ENCODE measurements around the gene RAPGEF1. TPM values are rescaled to one million over a fixed set of nuclear protein-coding genes. Genes with fewer than 3 reads are reported as not detected.
"Not testable (repeated sequence)": the region's sequence is repeated elsewhere in the genome, so short reads cannot be mapped to it uniquely, and the experiment has no call there.

RAPGEF1 gene
- total RNA-seq, 1 donor from 2014 or later: 76.8 TPM

DNA sequence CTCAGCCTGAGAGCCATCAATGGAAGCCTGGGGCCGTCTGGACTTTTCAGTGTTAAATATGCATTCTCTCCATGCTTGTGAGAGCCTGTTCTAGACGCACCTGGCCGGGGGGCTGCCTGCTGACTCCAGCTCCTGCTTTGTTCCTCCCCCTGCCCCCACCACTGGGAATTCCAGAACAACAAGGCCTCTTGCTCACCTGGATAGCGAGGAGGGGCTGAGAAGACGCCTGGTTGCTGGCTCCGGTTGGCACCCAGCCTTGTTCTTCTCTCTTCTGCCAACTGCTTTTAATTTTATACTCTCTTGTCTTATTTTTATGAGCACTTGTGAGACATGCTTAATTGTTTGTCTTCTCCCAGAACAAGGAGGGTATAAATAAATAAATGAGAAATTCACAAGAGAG lies 15.0 kb upstream of the RAPGEF1 start:
- Histone ChIP-seq H3K27me3 (ENCODE audit: insufficient read depth, low read length) (peaks cover 33% of the 10 kb centered on the region), H3K4me3 (ENCODE audit: insufficient read depth, low read depth, low read length) (no peak overlapping the region), H3K36me3 (ENCODE audit: insufficient read depth, low read length) (no peaks in the 10 kb centered on the region), H3K4me1 (ENCODE audit: insufficient read depth, low read length) (no peaks in the 10 kb centered on the region), H3K27ac (ENCODE audit: low read depth, low read length) (no peak overlapping the region), H2AFZ (ENCODE audit: low read depth, low read length) (no peak overlapping the region), H4K20me1 (ENCODE audit: insufficient read depth, low read length) (no peaks in the 10 kb centered on the region), H3K4me2 (ENCODE audit: low read length) (no peak overlapping the region), H3K79me2 (ENCODE audit: insufficient read depth, low read length) (no peaks in the 10 kb centered on the region), H3K9me3 (ENCODE audit: insufficient read depth, low read depth, low read length) (no peaks in the 10 kb centered on the region), H3K9ac (ENCODE audit: low read length) (no peak overlapping the region)
- FAIRE-seq (no peak), DNase-seq (ENCODE audit: low read depth) (no peak)
- no peaks in the 10 kb centered on the region for H3K36me3 Mint-ChIP-seq (ENCODE audit: low read depth, unreplicated experiment)
- H3K4me3 Mint-ChIP-seq (ENCODE audit: unreplicated experiment): no peak overlapping the region
- TF ChIP-seq EZH2 (IDR thresholded peaks at IDR 0.05; ENCODE audit: insufficient read depth, low read length): no peak
- TF ChIP-seq, protein P1, sequence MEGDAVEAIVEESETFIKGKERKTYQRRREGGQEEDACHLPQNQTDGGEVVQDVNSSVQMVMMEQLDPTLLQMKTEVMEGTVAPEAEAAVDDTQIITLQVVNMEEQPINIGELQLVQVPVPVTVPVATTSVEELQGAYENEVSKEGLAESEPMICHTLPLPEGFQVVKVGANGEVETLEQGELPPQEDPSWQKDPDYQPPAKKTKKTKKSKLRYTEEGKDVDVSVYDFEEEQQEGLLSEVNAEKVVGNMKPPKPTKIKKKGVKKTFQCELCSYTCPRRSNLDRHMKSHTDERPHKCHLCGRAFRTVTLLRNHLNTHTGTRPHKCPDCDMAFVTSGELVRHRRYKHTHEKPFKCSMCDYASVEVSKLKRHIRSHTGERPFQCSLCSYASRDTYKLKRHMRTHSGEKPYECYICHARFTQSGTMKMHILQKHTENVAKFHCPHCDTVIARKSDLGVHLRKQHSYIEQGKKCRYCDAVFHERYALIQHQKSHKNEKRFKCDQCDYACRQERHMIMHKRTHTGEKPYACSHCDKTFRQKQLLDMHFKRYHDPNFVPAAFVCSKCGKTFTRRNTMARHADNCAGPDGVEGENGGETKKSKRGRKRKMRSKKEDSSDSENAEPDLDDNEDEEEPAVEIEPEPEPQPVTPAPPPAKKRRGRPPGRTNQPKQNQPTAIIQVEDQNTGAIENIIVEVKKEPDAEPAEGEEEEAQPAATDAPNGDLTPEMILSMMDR (IDR thresholded peaks at IDR 0.05; ENCODE audit: insufficient read depth, low read depth, low read length): no peak
- H3K27ac Mint-ChIP-seq (ENCODE audit: unreplicated experiment): no peak overlapping the region
- peaks cover 4% of the 10 kb centered on the region for H3K4me1 Mint-ChIP-seq (ENCODE audit: low read depth, unreplicated experiment)
- H3K9me3 Mint-ChIP-seq (ENCODE audit: unreplicated experiment): no peaks in the 10 kb centered on the region
- H3K27me3 Mint-ChIP-seq (ENCODE audit: low read depth, unreplicated experiment): peaks cover 10% of the 10 kb centered on the region

DNA sequence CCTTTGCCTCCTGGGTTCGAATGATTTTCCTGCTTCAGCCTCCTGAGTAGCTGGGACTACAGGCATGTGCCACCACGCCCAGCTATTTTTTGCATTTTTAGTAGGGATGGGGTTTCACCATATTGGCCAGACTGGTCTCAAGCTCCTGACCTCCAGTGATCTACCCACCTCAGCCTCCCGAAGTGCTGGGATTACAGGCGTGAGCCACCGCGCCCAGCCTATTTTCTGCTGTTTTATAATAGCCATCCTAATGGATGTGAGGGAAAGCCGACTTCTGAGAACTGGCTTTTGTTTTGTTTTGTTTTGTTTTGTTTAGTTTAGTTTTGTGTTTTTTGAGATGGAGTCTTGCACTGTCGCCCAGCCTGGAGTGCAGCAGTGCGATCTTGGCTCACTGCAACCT lies 13.9 kb upstream of the RAPGEF1 start:
- H3K27ac Mint-ChIP-seq (ENCODE audit: unreplicated experiment); H3K27ac ChIP-seq (ENCODE audit: low read depth, low read length); H3K9me3 ChIP-seq (ENCODE audit: insufficient read depth, low read depth, low read length); H3K27me3 Mint-ChIP-seq (ENCODE audit: low read depth, unreplicated experiment); H3K4me1 ChIP-seq (ENCODE audit: insufficient read depth, low read length); H3K9ac ChIP-seq (ENCODE audit: low read length); H2AFZ ChIP-seq (ENCODE audit: low read depth, low read length); H4K20me1 ChIP-seq (ENCODE audit: insufficient read depth, low read length); DNase-seq (ENCODE audit: low read depth); H3K4me3 ChIP-seq (ENCODE audit: insufficient read depth, low read depth, low read length); H3K4me1 Mint-ChIP-seq (ENCODE audit: low read depth, unreplicated experiment); H3K4me2 ChIP-seq (ENCODE audit: low read length); FAIRE-seq; H3K9me3 Mint-ChIP-seq (ENCODE audit: unreplicated experiment); H3K36me3 ChIP-seq (ENCODE audit: insufficient read depth, low read length); H3K79me2 ChIP-seq (ENCODE audit: insufficient read depth, low read length); H3K4me3 Mint-ChIP-seq (ENCODE audit: unreplicated experiment); H3K36me3 Mint-ChIP-seq (ENCODE audit: low read depth, unreplicated experiment): not testable (repeated sequence)
- H3K27me3 ChIP-seq (ENCODE audit: insufficient read depth, low read length): peaks cover 27% of the 10 kb centered on the region

DNA sequence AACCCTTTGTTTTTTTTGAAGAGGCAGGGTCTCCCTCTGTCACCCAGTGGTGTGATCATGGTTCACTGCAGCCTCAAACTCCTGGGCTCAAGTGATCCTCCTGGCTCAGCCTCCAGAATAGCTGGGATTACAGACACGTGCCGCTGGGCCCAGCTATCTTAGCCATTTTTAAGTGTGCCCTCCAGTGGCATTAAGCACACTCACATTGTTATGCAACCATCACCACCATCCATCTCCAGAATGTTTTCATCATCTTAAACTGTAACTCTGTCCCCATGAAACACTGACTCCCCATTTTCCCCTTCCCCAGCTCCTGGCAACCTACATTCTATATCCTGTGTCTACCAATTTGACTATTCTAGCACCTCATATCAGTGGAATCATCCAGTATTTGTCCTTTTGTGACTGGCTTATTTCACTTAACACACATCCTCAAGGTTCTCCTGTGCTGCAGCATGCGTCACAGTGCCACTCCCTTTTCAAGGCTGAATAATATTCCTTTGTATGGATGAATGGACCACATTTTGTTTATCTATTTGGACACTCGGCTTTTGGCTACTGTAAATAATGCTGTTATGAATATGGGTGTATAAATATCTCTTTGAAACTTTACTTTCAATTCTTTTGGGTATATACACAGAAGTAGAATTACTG lies 12.5 kb upstream of the RAPGEF1 start:
- Histone ChIP-seq H3K36me3 (ENCODE audit: insufficient read depth, low read length) (no peaks in the 10 kb centered on the region), H3K79me2 (ENCODE audit: insufficient read depth, low read length) (no peaks in the 10 kb centered on the region), H3K27ac (ENCODE audit: low read depth, low read length) (no peak overlapping the region), H2AFZ (ENCODE audit: low read depth, low read length) (no peak overlapping the region), H3K9me3 (ENCODE audit: insufficient read depth, low read depth, low read length) (no peaks in the 10 kb centered on the region), H3K4me2 (ENCODE audit: low read length) (no peak overlapping the region), H3K27me3 (ENCODE audit: insufficient read depth, low read length) (peaks cover 15% of the 10 kb centered on the region), H3K4me3 (ENCODE audit: insufficient read depth, low read depth, low read length) (no peak overlapping the region), H3K9ac (ENCODE audit: low read length) (no peak overlapping the region), H4K20me1 (ENCODE audit: insufficient read depth, low read length) (no peaks in the 10 kb centered on the region), H3K4me1 (ENCODE audit: insufficient read depth, low read length) (no peaks in the 10 kb centered on the region)
- Mint-ChIP-seq H3K4me1 (ENCODE audit: low read depth, unreplicated experiment) (peaks cover 4% of the 10 kb centered on the region), H3K9me3 (ENCODE audit: unreplicated experiment) (no peaks in the 10 kb centered on the region), H3K27me3 (ENCODE audit: low read depth, unreplicated experiment) (peaks cover 4% of the 10 kb centered on the region), H3K4me3 (ENCODE audit: unreplicated experiment) (no peak overlapping the region), H3K36me3 (ENCODE audit: low read depth, unreplicated experiment) (no peaks in the 10 kb centered on the region), H3K27ac (ENCODE audit: unreplicated experiment) (no peak overlapping the region)
- DNase-seq (ENCODE audit: low read depth) (no peak), FAIRE-seq (no peak)
- TF ChIP-seq, protein P1 (IDR thresholded peaks at IDR 0.05; ENCODE audit: insufficient read depth, low read depth, low read length): no peak
- no peak for TF ChIP-seq EZH2 (IDR thresholded peaks at IDR 0.05; ENCODE audit: insufficient read depth, low read length)

Measured in astrocyte (in vitro differentiated cells and primary cell).